ENCODE measurements around the gene PMPCA. TPM values are rescaled to one million over a fixed set of nuclear protein-coding genes. Genes with fewer than 3 reads are reported as not detected.

Gene PMPCA
- total RNA-seq, 1 donor from 2014 or later = 86.6 TPM

- DNase-seq (ENCODE audit: low read depth, low spot score) = no peak
- peaks cover 7% of the 10 kb centered on the region for H3K36me3 Mint-ChIP-seq (ENCODE audit: low read depth)
- H3K4me1 Mint-ChIP-seq = peaks cover 32% of the 10 kb centered on the region
- no peaks in the 10 kb centered on the region for H3K27me3 Mint-ChIP-seq (ENCODE audit: low read depth)
- no peak for TF ChIP-seq CTCF (conservative IDR thresholded peaks at IDR 0.05)
- H3K9me3 Mint-ChIP-seq = no peaks in the 10 kb centered on the region
- peak overlapping the region; percentile 94 for H3K4me3 Mint-ChIP-seq
- peak overlapping the region; percentile 84 for H3K27ac Mint-ChIP-seq (ENCODE audit: unreplicated experiment)
These were observed 920 bp downstream of the PMPCA start for GRCh38 chr9:136411378-136411777.

GRCh38 chr9:136412962-136413361, 2.5 kb downstream of the PMPCA start:
- H3K9me3 Mint-ChIP-seq = no peaks in the 10 kb centered on the region
- no peak overlapping the region for H3K27ac Mint-ChIP-seq (ENCODE audit: unreplicated experiment)
- no peaks in the 10 kb centered on the region for H3K27me3 Mint-ChIP-seq (ENCODE audit: low read depth)
- peaks cover 3% of the 10 kb centered on the region for H3K36me3 Mint-ChIP-seq (ENCODE audit: low read depth)
- peaks cover 28% of the 10 kb centered on the region for H3K4me1 Mint-ChIP-seq
- DNase-seq (ENCODE audit: low read depth, low spot score) = no peak
- H3K4me3 Mint-ChIP-seq = peak overlapping the region; percentile 68
- no peak for TF ChIP-seq CTCF (conservative IDR thresholded peaks at IDR 0.05)

GRCh38 chr9:136416427-136416826, 6.0 kb downstream of the PMPCA start:
- no peak overlapping the region for H3K27ac Mint-ChIP-seq (ENCODE audit: unreplicated experiment)
- H3K36me3 Mint-ChIP-seq (ENCODE audit: low read depth) = peaks cover 4% of the 10 kb centered on the region
- DNase-seq (ENCODE audit: low read depth, low spot score) = no peak
- TF ChIP-seq CTCF (conservative IDR thresholded peaks at IDR 0.05) = no peak
- H3K9me3 Mint-ChIP-seq = no peaks in the 10 kb centered on the region
- H3K4me3 Mint-ChIP-seq = peak overlapping the region; percentile 68
- H3K4me1 Mint-ChIP-seq = peaks cover 8% of the 10 kb centered on the region
- H3K27me3 Mint-ChIP-seq (ENCODE audit: low read depth) = no peaks in the 10 kb centered on the region

DNA sequence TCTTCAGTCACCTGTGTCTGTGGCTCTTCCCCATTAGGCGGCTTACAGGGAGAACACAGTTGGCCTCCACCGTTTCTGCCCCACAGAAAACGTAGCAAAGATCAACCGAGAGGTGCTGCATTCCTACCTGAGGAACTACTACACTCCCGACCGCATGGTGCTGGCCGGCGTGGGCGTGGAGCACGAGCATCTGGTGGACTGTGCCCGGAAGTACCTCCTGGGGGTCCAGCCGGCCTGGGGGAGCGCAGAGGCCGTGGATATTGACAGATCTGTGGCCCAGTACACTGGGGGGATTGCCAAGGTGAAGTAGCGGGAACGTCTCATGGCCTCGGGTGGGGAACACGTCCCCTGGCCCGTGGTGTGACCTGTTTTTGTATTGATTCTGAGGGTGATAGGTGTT, 6.5 kb downstream of the PMPCA start:
- Mint-ChIP-seq H3K4me3 (peak overlapping the region; percentile 68), H3K36me3 (ENCODE audit: low read depth) (peaks cover 4% of the 10 kb centered on the region), H3K27ac (ENCODE audit: unreplicated experiment) (peak overlapping the region; percentile 43), H3K9me3 (no peaks in the 10 kb centered on the region), H3K27me3 (ENCODE audit: low read depth) (no peaks in the 10 kb centered on the region), H3K4me1 (peaks cover 3% of the 10 kb centered on the region)
- DNase-seq (ENCODE audit: low read depth, low spot score) = no peak
- no peak for TF ChIP-seq CTCF (conservative IDR thresholded peaks at IDR 0.05)

GRCh38 chr9:136418182-136419091, 8.0 kb downstream of the PMPCA start:
- H3K27ac Mint-ChIP-seq (ENCODE audit: unreplicated experiment) = no peak overlapping the region
- H3K4me1 Mint-ChIP-seq = no peaks in the 10 kb centered on the region
- peaks cover 6% of the 10 kb centered on the region for H3K36me3 Mint-ChIP-seq (ENCODE audit: low read depth)
- H3K9me3 Mint-ChIP-seq = no peaks in the 10 kb centered on the region
- H3K4me3 Mint-ChIP-seq = no peak overlapping the region
- no peak for DNase-seq (ENCODE audit: low read depth, low spot score)
- H3K27me3 Mint-ChIP-seq (ENCODE audit: low read depth) = no peaks in the 10 kb centered on the region
- no peak for TF ChIP-seq CTCF (conservative IDR thresholded peaks at IDR 0.05)

Data from neural crest cell (in vitro differentiated cells).